ENCODE results near the gene AHCYL2. TPM values are rescaled to one million over a fixed set of nuclear protein-coding genes. Genes with fewer than 3 reads are reported as not detected.

The AHCYL2 gene
- total and polyA plus RNA-seq, 2 of the 8 experiments (the other 6 are each of a cell fraction or from before 2014, with no cell fraction given): 20.7 to 25.4 TPM

- TF ChIP-seq RNF2 (IDR thresholded peaks at IDR 0.05; ENCODE audit: borderline replicate concordance, low read depth, low read length, missing control alignments, poor library complexity, severe bottlenecking) (no peak), FOSL1 (IDR thresholded peaks at IDR 0.05; ENCODE audit: insufficient read depth, low read depth, low read length) (no peak), PHF8 (conservative IDR thresholded peaks at IDR 0.05; ENCODE audit: low read depth, low read length) (no peak), CREB1 (IDR thresholded peaks at IDR 0.05) (no peak), CHD2 (IDR thresholded peaks at IDR 0.05; ENCODE audit: low read length) (no peak)
These were observed 245.1 kb downstream of the AHCYL2 start (continued) for GRCh38 chr7:129469930-129470329.
